GM19025 (cell line): ENCODE results near the gene SMIM28.
"Not testable (repeated sequence)": the region's sequence is repeated elsewhere in the genome, so short reads cannot be mapped to it uniquely, and the experiment has no call there.

Experiments used
- ATAC-seq: cut with Tn5 transposase; IDR thresholded peaks from one replicate; pipeline ENCODE4 v1.9.1; 2021; ENCODE audit warnings: mild to moderate bottlenecking, low read depth, moderate library complexity; ENCODE audit not compliant: unreplicated experiment

The SMIM28 gene

DNA sequence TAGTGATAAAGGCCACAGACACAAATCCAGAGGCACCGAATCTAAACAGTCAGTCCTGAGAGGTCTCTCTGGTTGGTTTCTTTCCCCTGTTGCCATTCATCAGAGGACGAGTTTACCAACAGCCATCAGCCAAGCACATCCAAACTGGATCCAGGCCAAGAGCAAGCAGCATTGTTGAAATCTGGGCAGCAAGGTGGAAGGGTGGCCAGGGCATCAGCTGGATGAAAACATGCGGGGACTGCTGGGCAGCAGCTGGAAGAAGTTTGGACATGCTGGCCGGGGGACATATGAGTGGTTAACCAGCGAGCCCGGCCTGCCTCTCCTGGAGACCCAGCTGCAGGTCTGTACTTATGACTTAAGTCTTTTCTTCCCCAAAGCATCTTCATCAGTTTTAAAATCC, at the start of gene SMIM28:
SMIM28 (plus strand) TSS at position 62 of the 400 bp plus-strand sequence; CDS start at position 230, 168 bp downstream.
- ATAC-seq: no peak

DNA sequence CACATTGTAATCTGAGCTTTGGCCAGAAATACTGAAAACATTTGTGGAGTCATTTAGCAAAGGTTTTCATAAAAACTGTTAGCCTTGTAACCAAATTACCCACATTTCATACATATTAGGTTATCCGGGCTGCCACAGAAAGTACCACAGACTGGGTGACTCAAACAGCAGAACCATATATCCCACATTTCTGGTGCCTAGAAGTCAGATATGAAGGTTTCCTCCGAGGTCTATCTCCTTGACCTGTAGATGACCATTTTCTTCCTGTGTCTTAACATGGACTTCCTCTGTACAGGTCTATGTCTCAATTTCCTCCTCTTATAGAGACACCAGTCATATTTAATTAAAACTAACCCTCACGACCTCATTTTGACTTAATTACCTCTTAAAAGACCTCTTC, 49.5 kb upstream of the SMIM28 start:
- no peak for ATAC-seq

DNA sequence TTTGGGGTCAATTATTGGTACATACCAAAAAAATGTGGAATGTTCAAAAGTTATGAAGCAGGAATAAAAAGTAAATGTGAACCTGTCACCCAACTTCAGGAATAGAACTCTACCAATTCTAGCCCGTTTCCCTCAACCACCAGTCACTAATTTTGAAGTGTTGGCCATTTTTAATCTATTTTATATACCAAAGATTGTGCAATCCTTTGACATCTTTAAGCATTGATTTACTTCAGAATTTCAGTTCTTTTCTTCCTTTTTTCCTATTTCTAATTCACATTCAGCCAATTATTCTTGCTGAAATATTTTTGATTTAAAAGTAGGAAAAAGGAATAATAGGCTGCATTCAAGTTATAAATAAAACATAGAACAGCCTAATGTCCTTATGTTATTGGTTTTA, 46.9 kb upstream of the SMIM28 start:
- ATAC-seq: no peak

DNA sequence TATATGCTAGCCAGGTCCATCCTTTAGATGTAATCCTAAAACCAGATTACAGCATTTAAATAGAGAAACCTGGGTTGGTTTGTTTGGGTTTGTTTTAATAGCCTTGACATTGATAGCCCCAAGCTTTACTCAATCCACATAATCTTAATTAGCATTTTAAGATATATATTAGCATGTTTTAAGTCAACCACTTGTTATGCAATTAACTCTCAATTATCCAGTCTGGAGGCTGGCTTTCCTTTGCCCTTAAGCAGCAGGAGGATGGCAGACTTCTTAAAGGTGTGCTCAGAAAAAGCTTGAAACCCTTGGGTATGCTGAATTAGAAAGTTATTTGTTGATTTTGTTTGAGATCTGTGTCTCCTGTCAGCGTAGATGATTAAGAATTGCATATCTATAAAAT, 46.3 kb upstream of the SMIM28 start:
- no peak for ATAC-seq

DNA sequence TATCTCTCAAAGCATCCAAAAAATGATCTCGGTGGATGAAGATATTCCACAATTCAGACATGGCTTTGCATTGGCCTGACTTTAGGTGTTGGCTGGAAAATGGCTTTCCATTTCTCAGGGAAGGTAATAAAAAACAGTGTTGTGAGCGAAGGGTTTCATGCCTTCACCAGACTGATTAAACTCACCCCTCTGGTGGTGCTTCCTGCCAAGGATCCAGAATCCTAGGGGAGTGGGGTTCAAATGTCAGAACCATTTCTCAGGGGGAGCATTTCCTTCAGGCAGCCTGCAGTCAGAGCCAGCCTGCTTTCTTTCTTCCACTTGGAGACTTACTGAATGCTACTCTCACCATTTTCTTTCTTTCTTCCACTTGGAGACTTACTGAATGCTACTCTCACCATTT, 45.7 kb upstream of the SMIM28 start:
- no peak for ATAC-seq

DNA sequence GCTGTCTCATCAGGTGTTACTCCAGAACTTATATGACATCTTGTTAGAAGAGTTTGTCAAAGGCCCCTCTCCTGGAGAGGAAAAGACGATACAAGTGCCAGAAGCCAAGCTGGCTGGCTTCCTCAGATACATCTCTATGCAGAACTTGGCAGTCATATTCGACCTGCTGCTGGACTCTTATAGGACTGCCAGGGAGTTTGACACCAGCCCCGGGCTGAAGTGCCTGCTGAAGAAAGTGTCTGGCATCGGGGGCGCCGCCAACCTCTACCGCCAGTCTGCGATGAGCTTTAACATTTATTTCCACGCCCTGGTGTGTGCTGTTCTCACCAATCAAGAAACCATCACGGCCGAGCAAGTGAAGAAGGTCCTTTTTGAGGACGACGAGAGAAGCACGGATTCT, 43.7 kb upstream of the SMIM28 start:
- ATAC-seq: no peak

DNA sequence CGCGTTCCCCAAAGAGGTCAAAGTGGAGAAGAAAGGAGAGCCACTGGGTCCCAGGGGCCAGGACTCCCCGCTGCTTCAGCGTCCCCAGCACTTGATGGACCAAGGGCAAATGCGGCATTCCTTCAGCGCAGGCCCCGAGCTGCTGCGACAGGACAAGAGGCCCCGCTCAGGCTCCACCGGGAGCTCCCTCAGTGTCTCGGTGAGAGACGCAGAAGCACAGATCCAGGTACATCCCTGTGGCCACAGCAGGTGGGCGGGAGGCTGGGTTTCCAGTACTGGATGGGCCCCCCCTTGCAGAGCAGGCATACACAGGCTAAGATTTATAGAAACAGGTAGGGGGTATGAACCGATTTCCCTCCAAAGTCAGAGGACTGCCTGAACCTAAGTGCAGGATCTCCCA, 42.7 kb upstream of the SMIM28 start:
- ATAC-seq: no peak

DNA sequence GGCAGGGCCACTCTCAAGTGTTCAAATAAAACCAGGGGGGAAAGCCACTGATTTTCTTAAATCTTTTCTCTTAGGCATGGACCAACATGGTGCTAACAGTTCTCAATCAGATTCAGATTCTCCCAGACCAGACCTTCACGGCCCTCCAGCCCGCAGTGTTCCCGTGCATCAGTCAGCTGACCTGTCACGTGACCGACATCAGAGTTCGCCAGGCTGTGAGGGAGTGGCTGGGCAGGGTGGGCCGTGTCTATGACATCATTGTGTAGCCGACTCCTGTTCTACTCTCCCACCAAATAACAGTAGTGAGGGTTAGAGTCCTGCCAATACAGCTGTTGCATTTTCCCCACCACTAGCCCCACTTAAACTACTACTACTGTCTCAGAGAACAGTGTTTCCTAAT, 41.5 kb upstream of the SMIM28 start:
- no peak for ATAC-seq

DNA sequence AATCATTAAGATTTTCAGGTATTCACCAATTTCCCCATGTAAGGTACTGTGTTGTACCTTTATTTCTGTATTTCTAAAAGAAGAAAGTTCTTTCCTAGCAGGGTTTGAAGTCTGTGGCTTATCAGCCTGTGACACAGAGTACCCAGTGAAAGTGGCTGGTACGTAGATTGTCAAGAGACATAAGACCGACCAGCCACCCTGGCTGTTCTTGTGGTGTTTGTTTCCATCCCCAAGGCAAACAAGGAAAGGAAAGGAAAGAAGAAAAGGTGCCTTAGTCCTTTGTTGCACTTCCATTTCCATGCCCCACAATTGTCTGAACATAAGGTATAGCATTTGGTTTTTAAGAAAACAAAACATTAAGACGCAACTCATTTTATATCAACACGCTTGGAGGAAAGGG, 40.6 kb upstream of the SMIM28 start:
- ATAC-seq: no peak

DNA sequence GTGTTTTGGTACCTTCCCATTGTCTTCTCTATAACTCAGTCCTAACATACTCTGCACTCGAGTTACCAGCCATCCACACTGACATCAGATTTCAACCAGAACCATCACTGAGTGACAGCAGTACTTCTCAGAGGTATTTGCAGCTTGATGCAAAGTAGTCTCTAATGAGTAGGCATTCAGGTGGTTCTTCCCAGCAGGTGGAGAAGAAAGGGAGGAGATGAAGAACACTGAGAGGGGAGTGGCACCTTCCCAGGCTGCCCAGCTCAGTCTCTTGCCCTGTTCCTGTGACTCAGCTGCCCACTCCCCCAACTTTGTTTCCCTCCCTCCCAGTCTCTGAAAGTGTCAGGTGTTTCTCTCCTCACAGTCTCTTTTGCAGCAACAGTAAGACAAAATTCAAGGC, 38.7 kb upstream of the SMIM28 start:
- no peak for ATAC-seq

DNA sequence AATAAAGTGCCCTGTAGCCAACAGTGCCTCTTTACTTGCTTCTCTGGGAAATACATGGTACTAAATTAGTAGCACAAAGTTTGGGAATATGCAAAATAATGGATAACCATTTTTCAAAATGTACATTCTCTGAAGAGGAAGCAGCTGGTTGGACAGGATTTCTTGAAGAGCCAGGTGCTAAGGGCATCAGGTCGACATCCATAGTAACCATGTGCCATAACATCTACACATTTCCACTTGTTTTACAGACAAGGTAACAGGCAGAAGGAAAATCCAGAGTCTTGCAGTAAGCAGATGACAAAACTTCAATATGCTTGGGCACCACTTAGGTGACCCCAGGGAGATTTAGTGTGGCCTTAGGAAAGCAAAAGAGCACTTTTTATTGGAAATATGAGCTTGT, 36.5 kb upstream of the SMIM28 start:
- no peak for ATAC-seq

DNA sequence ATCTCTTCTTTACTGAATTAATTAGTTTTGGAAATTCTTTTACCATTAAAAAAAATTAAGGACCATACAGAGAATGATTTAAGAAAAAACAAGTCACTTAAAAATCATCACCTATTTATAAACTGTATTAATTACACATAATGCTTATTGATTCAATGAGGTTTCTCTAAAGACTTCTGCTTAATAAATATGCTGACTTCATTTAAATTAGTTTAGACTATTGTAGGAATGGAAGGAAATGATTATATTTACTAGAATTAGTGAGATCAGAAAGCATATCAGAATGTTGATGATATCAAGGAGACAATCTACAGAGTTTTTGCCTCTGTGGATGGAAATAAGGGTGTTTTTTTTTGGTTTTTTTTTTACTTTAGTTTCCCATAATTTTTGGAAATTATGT, 34.6 kb upstream of the SMIM28 start:
- ATAC-seq: no peak

DNA sequence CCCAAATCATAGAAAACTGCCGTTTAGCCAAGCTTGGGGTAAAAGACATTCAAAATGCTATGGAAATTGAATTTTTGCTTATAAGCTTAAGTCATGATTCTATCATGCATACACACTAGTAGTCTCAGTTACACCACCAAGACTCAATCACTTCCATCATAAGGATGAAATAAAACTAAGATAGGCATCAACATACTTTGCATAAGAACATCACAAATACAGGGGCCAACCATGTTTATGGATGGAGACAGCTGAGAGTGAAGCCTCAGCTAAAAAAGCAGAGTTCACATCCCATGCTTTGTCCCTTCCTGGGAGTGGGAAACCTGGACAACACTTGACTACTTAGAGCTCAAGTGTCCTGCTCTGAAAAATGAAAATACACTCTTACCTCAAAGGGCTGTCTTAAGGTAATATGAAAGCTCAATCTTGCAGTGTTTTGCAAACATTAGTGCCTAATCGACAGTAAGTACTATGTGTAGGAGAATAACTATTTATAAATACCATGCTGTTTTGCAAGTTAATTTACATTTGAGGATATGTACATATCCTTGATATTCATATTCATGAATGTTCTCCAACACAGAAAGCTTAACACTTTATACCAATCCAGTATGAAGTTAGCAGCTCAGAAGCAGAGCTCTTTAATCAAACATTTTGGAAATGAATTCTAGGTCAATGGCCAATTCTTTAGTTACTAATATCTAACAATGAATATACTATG, 32.0 kb upstream of the SMIM28 start:
- ATAC-seq: no peak

DNA sequence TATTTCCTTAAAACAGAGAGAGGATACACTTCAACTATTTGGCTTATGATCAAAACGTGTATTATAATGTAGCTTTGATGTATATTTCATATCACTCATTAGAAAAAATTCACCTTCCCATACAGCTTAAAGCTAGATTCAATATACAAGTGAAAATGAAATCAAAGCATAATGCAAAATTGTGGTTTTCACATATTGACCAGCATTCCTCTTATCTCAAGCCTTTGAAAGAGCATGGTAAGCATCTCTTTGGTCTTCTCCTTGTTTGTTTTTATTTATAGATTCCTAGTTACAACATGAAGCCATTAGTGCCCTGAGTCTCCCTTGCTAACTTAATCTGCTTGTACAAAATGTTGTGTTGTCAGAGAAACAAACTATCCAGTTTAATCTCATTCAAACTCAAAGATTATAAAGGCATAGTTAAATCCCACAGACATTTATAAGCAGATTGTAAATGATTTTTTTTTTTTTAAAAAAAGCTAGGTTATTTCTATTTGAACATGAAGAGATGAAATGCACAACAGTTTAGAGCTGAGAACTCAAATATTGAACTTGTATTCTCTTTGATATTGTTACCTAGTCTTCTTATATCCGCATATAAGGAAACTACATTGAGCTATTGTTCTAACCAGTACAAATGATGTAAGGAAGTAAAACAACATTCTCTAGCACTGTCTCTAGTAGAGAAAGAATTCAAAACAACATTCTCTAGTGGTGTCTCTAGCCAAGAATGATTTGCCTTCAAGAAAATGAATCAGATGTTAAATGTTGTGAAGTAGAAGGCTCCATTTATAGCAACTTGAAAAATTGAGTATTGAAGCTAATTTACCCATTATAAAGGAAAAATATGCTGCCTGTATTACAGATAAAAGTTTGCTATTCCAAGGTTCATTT, 31.2 kb upstream of the SMIM28 start:
- no peak for ATAC-seq

DNA sequence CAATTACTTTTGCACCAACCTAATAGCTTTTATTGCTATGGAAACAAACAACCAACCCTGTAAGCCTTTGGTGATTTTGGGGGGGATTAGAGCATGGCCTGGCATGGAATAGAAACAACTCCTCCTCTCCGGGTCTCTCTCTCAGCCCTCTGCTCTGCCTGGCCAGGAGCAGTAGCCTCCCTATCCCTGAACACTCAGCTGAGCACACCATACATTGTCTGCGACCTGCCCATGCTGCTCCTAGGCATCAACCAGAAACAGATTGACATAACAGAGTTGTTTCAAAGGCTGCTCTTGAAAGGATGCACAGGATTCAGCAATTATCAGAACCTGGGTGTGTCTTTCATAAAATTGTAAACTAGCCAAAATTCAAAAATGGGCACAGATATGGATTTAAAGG, 29.8 kb upstream of the SMIM28 start:
- no peak for ATAC-seq

DNA sequence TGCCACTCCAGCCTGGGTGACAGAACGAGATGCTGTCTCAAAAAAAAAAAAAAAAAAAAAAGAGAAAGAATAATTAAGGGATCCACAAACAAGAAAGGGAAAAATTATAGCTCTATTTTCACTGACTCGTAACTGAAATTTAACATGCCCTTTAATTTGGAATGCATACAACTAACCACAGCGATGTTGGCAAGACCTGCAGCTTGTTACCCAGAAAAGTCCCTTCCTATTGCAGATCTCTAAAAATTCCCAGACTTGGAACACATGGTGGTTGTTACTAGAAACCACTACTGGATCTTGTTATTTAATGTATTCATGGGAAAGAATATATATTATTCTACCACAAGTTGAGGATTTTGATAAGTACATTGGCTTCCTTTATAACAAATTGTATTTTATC, 27.8 kb upstream of the SMIM28 start:
- no peak for ATAC-seq

DNA sequence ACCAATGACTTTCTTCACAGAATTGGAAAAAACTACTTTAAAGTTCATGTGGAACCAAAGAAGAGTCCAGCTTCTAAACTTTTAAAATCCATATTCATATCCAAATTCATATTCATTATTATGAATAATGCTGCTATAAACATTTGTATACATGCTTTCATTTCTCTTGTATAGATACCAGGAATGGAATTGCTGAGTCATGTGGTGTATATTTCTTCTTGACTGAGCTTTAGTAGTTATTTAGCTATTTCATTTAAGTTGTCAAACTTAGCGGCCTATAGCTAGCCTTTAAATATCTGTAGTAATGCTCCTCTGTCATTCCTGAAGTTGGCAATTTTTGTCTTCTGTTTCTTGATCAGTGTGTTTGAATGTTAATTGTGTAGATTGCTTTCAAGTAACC, 19.8 kb upstream of the SMIM28 start:
- no peak for ATAC-seq

DNA sequence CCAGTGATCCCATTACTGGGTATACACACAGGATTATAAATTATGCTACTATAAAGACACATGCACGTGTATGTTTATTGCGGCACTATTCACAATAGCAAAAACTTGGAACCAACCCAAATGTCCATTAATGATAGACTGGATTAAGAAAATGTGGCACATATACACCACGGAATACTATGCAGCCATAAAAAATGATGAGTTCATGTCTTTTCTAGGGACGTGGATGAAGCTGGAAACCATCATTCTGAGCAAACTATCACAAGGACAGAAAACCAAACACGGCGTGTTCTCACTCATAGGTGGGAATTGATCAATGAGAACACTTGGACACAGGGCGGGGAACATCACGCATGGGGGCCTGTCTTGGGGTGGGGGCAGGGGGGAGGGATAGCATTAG, 9.0 kb upstream of the SMIM28 start:
- not testable (repeated sequence) for ATAC-seq

DNA sequence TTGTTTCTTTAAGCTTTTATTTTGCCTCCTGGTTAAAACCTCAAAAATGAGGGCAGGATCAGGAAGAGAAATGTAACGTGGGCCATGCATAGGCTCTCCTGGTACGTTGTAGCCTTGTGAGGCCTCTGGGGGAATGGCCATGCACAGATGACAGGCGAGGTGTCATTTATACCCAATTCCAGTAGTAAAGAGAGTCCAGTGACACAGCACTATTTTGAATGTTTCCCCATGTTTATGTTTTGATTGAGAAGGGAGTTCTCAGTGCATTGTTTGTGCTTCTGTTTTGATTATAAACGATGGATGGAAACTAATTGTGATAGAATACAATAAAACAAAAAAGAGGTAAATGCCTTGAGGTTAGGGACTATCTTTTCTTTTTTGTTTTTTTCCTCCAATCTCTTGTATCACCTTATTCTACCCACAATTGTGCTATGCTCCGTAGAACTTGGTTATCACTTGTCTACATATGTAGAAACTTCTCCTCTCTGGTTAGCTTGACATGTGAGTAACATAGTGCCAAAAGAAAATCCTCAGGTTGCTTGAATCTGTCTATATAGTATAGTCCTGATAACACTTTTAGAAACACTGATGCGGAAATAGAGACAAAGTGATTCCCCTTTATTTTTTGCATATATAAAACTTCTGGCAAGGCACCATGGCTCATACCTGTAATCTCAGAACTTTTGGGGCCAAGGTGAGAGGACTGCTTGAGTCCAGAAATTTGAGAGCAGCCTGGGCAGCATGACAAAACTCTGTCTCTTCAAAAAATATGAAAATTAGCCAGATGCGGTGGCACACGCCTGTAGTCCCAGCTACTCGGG, 6.9 kb upstream of the SMIM28 start:
- ATAC-seq: no peak

DNA sequence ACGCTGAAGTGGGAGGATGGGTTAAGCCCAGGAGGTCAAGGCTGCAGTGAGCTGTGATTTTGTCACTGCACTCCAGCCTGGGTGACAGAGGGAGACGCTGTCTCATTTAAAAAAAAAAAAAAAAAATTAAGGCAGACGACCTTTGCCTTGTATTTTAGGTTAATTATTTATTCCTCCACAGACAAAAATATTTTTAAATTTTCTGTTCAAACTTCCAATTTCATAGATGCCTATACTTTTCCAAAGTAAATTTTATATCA, 6.3 kb upstream of the SMIM28 start:
- no peak for ATAC-seq

DNA sequence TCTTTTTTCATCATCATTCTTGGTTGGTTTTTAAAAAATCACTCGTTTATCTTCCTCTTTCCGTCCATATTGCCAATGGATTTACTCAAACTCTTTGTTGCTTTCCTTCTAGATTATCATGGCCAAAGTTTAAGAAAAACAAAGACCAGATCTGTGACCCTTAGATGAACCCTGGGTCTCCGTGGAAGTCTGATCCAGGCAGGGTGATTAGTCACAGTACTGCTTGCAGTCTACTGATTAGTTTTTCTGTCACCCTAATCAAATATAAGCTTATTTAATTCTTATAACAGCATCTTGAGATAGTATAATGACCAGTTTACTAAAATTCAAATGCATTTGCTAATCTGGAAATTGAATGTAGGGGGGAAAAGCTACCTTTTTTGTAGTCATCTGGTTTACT, 6.0 kb upstream of the SMIM28 start:
- no peak for ATAC-seq
